Fibroblast of lung (primary cell): ENCODE measurements around the gene POLR3E. TPM values are rescaled to one million over a fixed set of nuclear protein-coding genes. Genes with fewer than 3 reads are reported as not detected.

Experiments
- DNase-seq, 2 donors: peaks; one replicate each; pipeline versions ENCODE4 v3.0.0 to v3.0.0-alpha.2; 2010; ENCODE audit warnings: low read depth in 2 of 2
- H2AFZ ChIP-seq: 2 replicates; pipeline ENCODE4 v1.5.1; 2012; ENCODE audit warnings: low read length, control low read depth, inconsistent platforms
- H3K27ac ChIP-seq: 2 replicates; pipeline ENCODE4 v1.5.1; 2011; ENCODE audit warnings: low read length, control low read depth; ENCODE audit not compliant: insufficient read depth
- H3K27me3 ChIP-seq: 2 replicates; pipeline ENCODE4 v1.5.1; 2011; ENCODE audit warnings: mild to moderate bottlenecking, low read length; ENCODE audit not compliant: control insufficient read depth, insufficient read depth
- H3K36me3 ChIP-seq: 2 replicates; pipeline ENCODE4 v1.5.1; 2011; ENCODE audit warnings: low read length; ENCODE audit not compliant: control insufficient read depth, insufficient read depth
- H3K4me1 ChIP-seq: 2 replicates; pipeline ENCODE4 v1.5.1; 2011; ENCODE audit warnings: low read length; ENCODE audit not compliant: control insufficient read depth, insufficient read depth; ENCODE audit errors: extremely low read depth
- H3K4me2 ChIP-seq: 2 replicates; pipeline ENCODE4 v1.5.1; 2011; ENCODE audit warnings: low read length, control low read depth; ENCODE audit not compliant: insufficient read depth; ENCODE audit errors: extremely low read depth
- H3K4me3 ChIP-seq, 4 experiments: fragments of 200-600 bp in 1 of 4; sonication (generic) in 1 of 4; replicated peaks in 1 of 4; 2 replicates each; pipeline ENCODE4 v1.5.1; 2011 to 2016; ENCODE audit warnings: low read length in 4 of 4, low read depth in 3 of 4, mild to moderate bottlenecking in 3 of 4, control low read depth in 2 of 4, inconsistent platforms in 1 of 4, mixed read lengths in 1 of 4; ENCODE audit not compliant: insufficient read depth in 1 of 4; ENCODE audit errors: control extremely low read depth in 1 of 4
- H3K79me2 ChIP-seq: 2 replicates; pipeline ENCODE4 v1.5.1; 2012; ENCODE audit warnings: mild to moderate bottlenecking, low read length, inconsistent platforms; ENCODE audit not compliant: control insufficient read depth, insufficient read depth
- H3K9ac ChIP-seq: 2 replicates; pipeline ENCODE4 v1.5.1; 2011; ENCODE audit warnings: mild to moderate bottlenecking, low read length, control low read depth; ENCODE audit not compliant: insufficient read depth
- H3K9me3 ChIP-seq: 2 replicates; pipeline ENCODE4 v1.5.1; 2012; ENCODE audit warnings: low read depth, low read length; ENCODE audit not compliant: control insufficient read depth, insufficient read depth
- H4K20me1 ChIP-seq: 2 replicates; pipeline ENCODE4 v1.5.1; 2011; ENCODE audit warnings: low read length; ENCODE audit not compliant: control insufficient read depth, insufficient read depth; ENCODE audit errors: extremely low read depth
- CTCF ChIP-seq, 2 donors: IDR thresholded peaks in 1 of 2; conservative IDR thresholded peaks in 1 of 2; 1 replicate in 1 of 2; 2 replicates in 1 of 2; pipeline ENCODE4 v1.5.1; 2011 to 2012; ENCODE audit warnings: low read length in 2 of 2, control low read depth in 1 of 2, inconsistent platforms in 1 of 2, low read depth in 1 of 2, mild to moderate bottlenecking in 1 of 2
- EZH2 ChIP-seq: IDR thresholded peaks from 2 replicates; pipeline ENCODE4 v1.5.1; 2012; ENCODE audit warnings: low read length, control low read depth, mild to moderate bottlenecking; ENCODE audit errors: missing control alignments
- polyA plus RNA-seq, 2 donors: library from polyadenylated mRNA; depleted of rRNA in 1 of 2; stranded (reverse) in 1 of 2; unstranded in 1 of 2; fragments of >200 nt; gene quantifications; 2 replicates each; pipeline ENCODE4 v1.2.1, GENCODE V29; 2011 to 2012; ENCODE audit warnings: missing spikeins in 1 of 2
- total RNA-seq: library from RNA; depleted of rRNA; stranded (reverse); fragments of >200 nt; gene quantifications from 2 replicates; pipeline ENCODE4 v1.2.1, GENCODE V29; 2014

POLR3E gene
- total and polyA plus RNA-seq, 2 donors (not counting 1 experiment from before 2014, with no cell fraction given) = 14.2 to 28.9 TPM

DNA sequence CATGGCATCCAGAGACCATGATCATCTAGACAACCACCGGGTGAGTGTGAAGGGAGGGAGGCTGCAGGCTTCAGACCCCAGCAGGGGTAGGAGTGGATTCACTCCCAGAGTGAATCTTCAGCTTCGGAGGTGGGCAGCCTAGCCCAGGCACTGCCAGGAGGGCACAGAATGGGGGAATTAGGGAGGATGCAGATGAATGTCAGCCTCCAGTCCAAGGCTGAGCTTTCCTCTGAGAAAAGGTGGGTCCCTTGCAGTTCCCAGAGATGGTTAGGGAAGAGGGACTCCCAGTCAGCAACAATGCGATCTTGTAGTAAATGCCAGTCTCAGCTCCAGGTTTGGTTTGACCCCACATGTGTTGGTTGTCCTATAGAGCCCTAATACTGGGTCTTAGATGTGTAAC is 36.7 kb upstream of the POLR3E start:
- Histone ChIP-seq H4K20me1 (no peaks in the 10 kb centered on the region), H3K4me3 (no peak overlapping the region), H3K9me3 (no peaks in the 10 kb centered on the region), H2AFZ (no peak overlapping the region), H3K36me3 (peaks cover 23% of the 10 kb centered on the region), H3K4me1 (no peaks in the 10 kb centered on the region), H3K27ac (no peak overlapping the region), H3K79me2 (no peaks in the 10 kb centered on the region), H3K4me2 (no peak overlapping the region), H3K9ac (no peak overlapping the region), H3K27me3 (no peaks in the 10 kb centered on the region)
- TF ChIP-seq EZH2 (no peak), CTCF (conservative IDR thresholded peaks at IDR 0.05 in 1 of 2, IDR thresholded peaks at IDR 0.05 in 1 of 2; ENCODE audit: low read depth in 1 of 2, low read length in 2 of 2) (no peak)
- no peak for DNase-seq

- no peaks in the 10 kb centered on the region for H3K27me3 ChIP-seq
- no peak overlapping the region for H3K4me3 ChIP-seq
- H2AFZ ChIP-seq = no peak overlapping the region
- no peaks in the 10 kb centered on the region for H4K20me1 ChIP-seq
- no peak overlapping the region for H3K4me2 ChIP-seq
- peak in 1 of 2 donors; percentile 61 for DNase-seq
- H3K4me1 ChIP-seq = no peaks in the 10 kb centered on the region
- H3K9ac ChIP-seq = no peak overlapping the region
- H3K27ac ChIP-seq = no peak overlapping the region
- no peaks in the 10 kb centered on the region for H3K9me3 ChIP-seq
- H3K79me2 ChIP-seq = no peaks in the 10 kb centered on the region
- TF ChIP-seq EZH2 = no peak
- no peak for TF ChIP-seq CTCF (conservative IDR thresholded peaks at IDR 0.05 in 1 of 2, IDR thresholded peaks at IDR 0.05 in 1 of 2; ENCODE audit: low read depth in 1 of 2, low read length in 2 of 2)
- peaks cover 19% of the 10 kb centered on the region for H3K36me3 ChIP-seq
These were observed 34.7 kb upstream of the POLR3E start for GRCh38 chr16:22262460-22262859.

GRCh38 chr16:22264786-22265185 is 32.4 kb upstream of the POLR3E start:
- Histone ChIP-seq H3K27ac (no peak overlapping the region), H3K36me3 (peaks cover 14% of the 10 kb centered on the region), H2AFZ (no peak overlapping the region), H4K20me1 (no peaks in the 10 kb centered on the region), H3K4me3 (no peak overlapping the region), H3K4me2 (no peak overlapping the region), H3K9ac (no peak overlapping the region), H3K79me2 (no peaks in the 10 kb centered on the region), H3K27me3 (no peaks in the 10 kb centered on the region), H3K9me3 (no peaks in the 10 kb centered on the region), H3K4me1 (no peaks in the 10 kb centered on the region)
- DNase-seq = no peak
- no peak for TF ChIP-seq EZH2
- no peak for TF ChIP-seq CTCF (conservative IDR thresholded peaks at IDR 0.05 in 1 of 2, IDR thresholded peaks at IDR 0.05 in 1 of 2; ENCODE audit: low read depth in 1 of 2, low read length in 2 of 2)
